GM12873 (cell line): ENCODE data around the gene BBS5.

ENCODE experiments used
- CTCF ChIP-seq: IDR thresholded peaks from 2 replicates; pipeline ENCODE4 v1.5.1; 2012; ENCODE audit warnings: low read depth, mild to moderate bottlenecking, moderate library complexity, low read length, control low read depth; ENCODE audit not compliant: insufficient read depth; ENCODE audit errors: missing control alignments

BBS5 gene

GRCh38 chr2:169476459-169476858, 2.8 kb upstream of the BBS5 start:
- no peak for TF ChIP-seq CTCF

- TF ChIP-seq CTCF, result no peak
Observed at GRCh38 chr2:169478339-169478738, 955 bp upstream of the BBS5 start.

- TF ChIP-seq CTCF, result no peak
Observed at GRCh38 chr2:169478745-169479256, 493 bp upstream of the BBS5 start.

GRCh38 chr2:169480079-169480465, 778 bp downstream of the BBS5 start:
- no peak for TF ChIP-seq CTCF

- TF ChIP-seq CTCF, result no peak
Observed at GRCh38 chr2:169485650-169486138, 6.4 kb downstream of the BBS5 start.

GRCh38 chr2:169486487-169486886, 7.2 kb downstream of the BBS5 start:
- TF ChIP-seq CTCF, result no peak

- no peak for TF ChIP-seq CTCF
Observed at GRCh38 chr2:169490834-169491233, 11.5 kb downstream of the BBS5 start.
